Measurements from ENCODE around the gene DPH7. TPM values are rescaled to one million over a fixed set of nuclear protein-coding genes. Genes with fewer than 3 reads are reported as not detected.
"Not testable (repeated sequence)": the region's sequence is repeated elsewhere in the genome, so short reads cannot be mapped to it uniquely, and the experiment has no call there.

The DPH7 gene
- total RNA-seq, 2 donors from 2014 or later: 18.4 to 21.4 TPM

GRCh38 chr9:137607141-137607857, 28.6 kb upstream of the DPH7 start:
- intact Hi-C loops (cut with DNase I): no loop called here
- no peak for DNase-seq

GRCh38 chr9:137606734-137607138, 28.0 kb upstream of the DPH7 start:
- intact Hi-C loops (cut with DNase I): no loop called here
- DNase-seq: peak; percentile 44

More at GRCh38 chr9:137607141-137607857, 28.6 kb upstream of the DPH7 start:
- ATAC-seq: peak in 1 of 2 donors; percentile 10

GRCh38 chr9:137606005-137606621, 27.4 kb upstream of the DPH7 start:
- no peak for DNase-seq
- intact Hi-C loops (cut with DNase I): no loop called here
- peak; percentile 0 to 4 for ATAC-seq

More at GRCh38 chr9:137606734-137607138, 28.0 kb upstream of the DPH7 start:
- no peak for ATAC-seq

GRCh38 chr9:137605121-137606004, 26.6 kb upstream of the DPH7 start, which contains the start of gene ARRDC1:
ARRDC1 (plus strand) TSS chr9:137605686; CDS start chr9:137605718, 32 bp downstream.
- peak; percentile 89 to 90 for ATAC-seq

GRCh38 chr9:137604345-137605086, 25.8 kb upstream of the DPH7 start:
- intact Hi-C loops (cut with DNase I): no loop called here
- DNase-seq (no peak), ATAC-seq (peak in 1 of 2 donors; percentile 0)

More at GRCh38 chr9:137605121-137606004, 26.6 kb upstream of the DPH7 start, which contains the start of gene ARRDC1:
- DNase-seq: peak; percentile 94
- intact Hi-C loops (cut with DNase I): no loop called here

- intact Hi-C loops (cut with DNase I): no loop called here
- DNase-seq (no peak), ATAC-seq (no peak)
Observed at GRCh38 chr9:137603879-137604278, 25.2 kb upstream of the DPH7 start.

- ATAC-seq: no peak
- intact Hi-C loops (cut with DNase I): no loop called here
- no peak for DNase-seq
Observed at GRCh38 chr9:137602661-137603060, 23.9 kb upstream of the DPH7 start.

- DNase-seq (no peak), ATAC-seq (no peak)
- intact Hi-C loops (cut with DNase I): no loop called here
Observed at GRCh38 chr9:137598943-137599342, 20.2 kb upstream of the DPH7 start.

- ATAC-seq; intact Hi-C loops (cut with DNase I); DNase-seq: not testable (repeated sequence)
Observed at GRCh38 chr9:137596577-137596976, 17.9 kb upstream of the DPH7 start.

- no peak for ATAC-seq
- no peak for DNase-seq
- intact Hi-C loops (cut with DNase I): no loop called here
Observed at GRCh38 chr9:137593176-137593575, 14.5 kb upstream of the DPH7 start.

- DNase-seq (no peak), ATAC-seq (no peak)
- intact Hi-C loops (cut with DNase I): no loop called here
Observed at GRCh38 chr9:137592767-137593166, 14.0 kb upstream of the DPH7 start.

GRCh38 chr9:137590469-137591383, 12.0 kb upstream of the DPH7 start, which contains the start of gene ZMYND19:
ZMYND19 (minus strand) TSS chr9:137590512; CDS start chr9:137590263, 249 bp downstream.
- intact Hi-C loops (cut with DNase I): no loop called here
- DNase-seq (peak; percentile 92), ATAC-seq (peak; percentile 99 to 100)

GRCh38 chr9:137590123-137590468, 11.4 kb upstream of the DPH7 start:
- intact Hi-C loops (cut with DNase I): no loop called here
- no peak for ATAC-seq
- DNase-seq: no peak

- no peak for DNase-seq
- intact Hi-C loops (cut with DNase I): no loop called here
- no peak for ATAC-seq
Observed at GRCh38 chr9:137589441-137590122, 10.9 kb upstream of the DPH7 start.

GRCh38 chr9:137588891-137589290, 10.2 kb upstream of the DPH7 start:
- intact Hi-C loops (cut with DNase I): no loop called here
- ATAC-seq (no peak), DNase-seq (no peak)

- ATAC-seq (no peak), DNase-seq (no peak)
- intact Hi-C loops (cut with DNase I): no loop called here
Observed at GRCh38 chr9:137588311-137588710, 9.6 kb upstream of the DPH7 start.

- DNase-seq: no peak
- ATAC-seq: no peak
- intact Hi-C loops (cut with DNase I): no loop called here
Observed at GRCh38 chr9:137586854-137587253, 8.1 kb upstream of the DPH7 start.
